Stimulated activated naive CD8-positive, alpha-beta T cell treated with anti-CD3 and anti-CD28 coated beads, Interleukin-15, amount 100 ng/mL, for 72 hours (primary cell): Measurements from ENCODE around the gene RDH5.

ENCODE experiments used
- ATAC-seq: fragments of 150-1000 bp; cut with Tn5 transposase; 2 replicates; pipeline ENCODE4 v1.10.0; 2021; ENCODE audit warnings: mild to moderate bottlenecking, moderate library complexity
- DNase-seq, 2 donors: peaks; one replicate each; pipeline ENCODE4 v3.0.0; 2021 to 2022
- H3K27ac Mint-ChIP-seq, 2 donors: one replicate each; pipeline ENCODE4 v1.8.0; 2022; ENCODE audit warnings: mild to moderate bottlenecking in 2 of 2, mixed read lengths in 2 of 2, moderate library complexity in 2 of 2
- H3K27me3 Mint-ChIP-seq: one replicate; pipeline ENCODE4 v1.8.0; 2022; ENCODE audit warnings: mixed read lengths
- H3K4me1 Mint-ChIP-seq: one replicate; pipeline ENCODE4 v1.8.0; 2022; ENCODE audit warnings: mild to moderate bottlenecking, mixed read lengths
- H3K4me3 Mint-ChIP-seq, 2 donors: one replicate each; pipeline ENCODE4 v1.8.0; 2022; ENCODE audit warnings: mild to moderate bottlenecking in 2 of 2, mixed read lengths in 2 of 2, moderate library complexity in 1 of 2
- H3K9me3 Mint-ChIP-seq, 2 donors: one replicate each; pipeline ENCODE4 v1.8.0; 2022; ENCODE audit warnings: mixed read lengths in 2 of 2

Gene RDH5

DNA sequence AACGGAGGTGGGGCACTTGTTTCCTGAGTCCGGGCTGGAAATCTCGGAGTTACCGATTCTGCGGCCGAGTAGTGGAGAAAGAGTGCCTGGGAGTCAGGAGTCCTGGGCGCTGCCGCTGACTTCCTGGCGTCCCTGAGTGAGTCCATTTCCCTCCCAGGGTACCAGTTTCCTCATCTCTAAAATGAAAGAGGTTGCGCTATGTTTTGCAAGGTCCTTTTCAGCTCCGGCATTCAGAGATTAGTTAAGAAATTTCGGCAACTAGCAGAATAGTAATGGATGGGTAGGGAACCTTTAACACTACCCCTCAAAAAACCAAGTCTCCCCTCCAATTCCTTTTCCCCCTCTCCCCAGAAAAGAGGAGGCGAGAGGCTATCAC is 3.6 kb upstream of the RDH5 start:
- no peak for ATAC-seq

DNA sequence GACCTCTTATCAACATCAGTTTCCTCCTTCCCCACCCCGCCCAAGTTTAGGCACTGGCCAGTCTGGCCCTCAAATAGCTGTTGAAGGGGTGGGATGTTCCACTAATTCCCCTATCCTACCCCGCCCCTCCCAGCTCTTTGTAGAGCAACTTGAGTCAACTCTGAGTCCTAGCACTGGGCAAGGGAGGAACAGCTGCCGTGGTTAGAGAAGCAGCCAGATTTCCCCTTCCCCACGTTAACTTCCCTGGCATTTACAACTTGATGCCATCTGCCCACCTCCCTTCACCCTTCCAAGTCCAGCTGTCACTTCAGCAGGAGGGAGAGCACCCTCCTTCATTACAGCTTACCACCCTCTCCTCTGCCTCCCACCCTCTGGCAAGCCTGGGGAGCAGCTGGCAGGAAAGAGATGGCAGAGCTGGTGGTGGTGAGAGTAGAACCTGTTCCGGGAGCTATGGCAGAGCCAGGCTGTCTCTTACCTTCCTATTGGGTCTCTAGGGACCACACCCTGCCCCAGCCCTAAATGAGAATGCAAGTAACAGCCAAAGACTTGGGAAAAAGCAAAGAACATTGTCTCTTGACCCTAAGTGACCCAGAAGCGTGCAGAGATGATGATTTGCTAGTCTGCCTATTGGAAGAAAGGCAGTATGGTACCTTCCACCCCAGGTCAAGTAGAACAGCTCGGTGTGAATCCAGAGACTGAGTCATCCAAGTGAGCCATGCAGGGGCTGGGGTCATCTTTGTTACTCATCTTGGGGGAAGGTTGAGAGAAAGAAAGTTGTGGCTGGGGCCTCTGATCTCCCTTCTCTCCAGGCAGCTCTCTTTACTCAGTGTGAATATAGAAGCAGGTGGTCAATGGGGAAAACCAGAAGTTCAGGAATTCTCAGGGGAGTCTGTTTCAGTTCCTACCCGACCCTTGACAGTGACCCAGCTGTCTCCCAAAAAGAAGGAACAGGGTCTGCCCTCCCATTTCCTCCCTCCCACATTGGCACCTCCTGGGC is 2.9 kb upstream of the RDH5 start:
- no peaks in the 10 kb centered on the region for H3K27me3 Mint-ChIP-seq
- DNase-seq: no peak
- H3K27ac Mint-ChIP-seq: peak overlapping the region in 1 of 2 donors; percentile 92
- ATAC-seq: peak; percentile 45
- H3K9me3 Mint-ChIP-seq: no peaks in the 10 kb centered on the region
- peak overlapping the region; percentile 95 to 97 for H3K4me3 Mint-ChIP-seq
- peaks cover 36% of the 10 kb centered on the region for H3K4me1 Mint-ChIP-seq

More for the DNA sequence above, 3.6 kb upstream of the RDH5 start:
- Mint-ChIP-seq H3K4me3 (peak overlapping the region; percentile 95 to 97), H3K27ac (peak overlapping the region; percentile 92 to 100), H3K9me3 (no peaks in the 10 kb centered on the region), H3K27me3 (no peaks in the 10 kb centered on the region), H3K4me1 (peaks cover 36% of the 10 kb centered on the region)
- no peak for DNase-seq

DNA sequence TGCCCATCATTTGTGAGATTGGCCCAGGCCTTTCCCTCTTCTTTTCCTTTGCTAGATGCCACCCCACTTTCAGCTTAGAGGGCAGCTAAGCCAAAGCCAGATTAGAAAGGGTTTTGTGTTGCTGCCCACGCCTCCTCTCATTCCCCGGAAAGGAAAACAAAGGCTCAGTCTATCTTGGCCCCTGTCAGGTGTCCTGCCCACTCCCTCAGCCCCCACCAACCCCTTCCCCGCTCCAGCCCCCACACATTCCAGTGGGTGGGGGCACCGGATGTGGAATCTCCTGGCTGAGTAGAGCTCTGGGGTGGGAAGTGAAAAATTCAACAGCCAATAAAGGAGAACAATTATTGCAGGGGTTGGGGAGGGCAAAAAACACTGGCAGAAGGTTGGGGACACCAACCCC is 2.2 kb upstream of the RDH5 start:
- no peak for ATAC-seq
- no peaks in the 10 kb centered on the region for H3K9me3 Mint-ChIP-seq
- no peaks in the 10 kb centered on the region for H3K27me3 Mint-ChIP-seq
- H3K4me1 Mint-ChIP-seq: peaks cover 36% of the 10 kb centered on the region
- H3K4me3 Mint-ChIP-seq: peak overlapping the region in 1 of 2 donors; percentile 97
- no peak overlapping the region for H3K27ac Mint-ChIP-seq
- no peak for DNase-seq

DNA sequence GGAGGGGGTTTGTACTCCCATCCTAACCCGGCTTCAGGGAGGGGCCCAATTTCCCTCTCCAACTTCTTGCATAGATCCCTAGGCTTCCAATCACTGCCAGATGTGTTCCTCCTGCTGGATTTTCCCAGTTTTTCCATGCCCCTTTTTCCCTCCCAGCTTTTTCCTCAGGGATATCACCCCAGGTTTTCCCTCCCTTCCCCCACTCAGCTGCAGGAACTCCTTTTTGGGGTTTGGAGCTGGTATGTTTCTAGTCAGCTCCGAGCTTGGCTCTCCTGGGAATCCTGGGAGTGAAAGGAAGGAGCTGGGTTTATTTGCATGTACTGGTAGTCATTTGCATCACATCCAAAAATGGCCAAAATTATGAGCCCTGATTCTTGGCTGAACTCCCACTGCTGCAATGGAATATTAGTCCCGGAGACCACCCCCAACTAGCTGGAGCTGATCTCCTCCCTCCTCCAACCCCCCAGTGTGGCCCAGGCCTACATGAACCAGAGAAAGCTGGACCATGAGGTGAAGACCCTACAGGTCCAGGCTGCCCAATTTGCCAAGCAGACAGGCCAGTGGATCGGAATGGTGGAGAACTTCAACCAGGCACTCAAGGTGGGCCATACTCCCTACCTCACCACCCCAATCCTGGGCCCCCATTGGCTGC is 1.4 kb upstream of the RDH5 start:
- Mint-ChIP-seq H3K27ac (no peak overlapping the region), H3K27me3 (no peaks in the 10 kb centered on the region), H3K4me1 (peaks cover 36% of the 10 kb centered on the region), H3K9me3 (no peaks in the 10 kb centered on the region), H3K4me3 (no peak overlapping the region)
- no peak for ATAC-seq
- no peak for DNase-seq

DNA sequence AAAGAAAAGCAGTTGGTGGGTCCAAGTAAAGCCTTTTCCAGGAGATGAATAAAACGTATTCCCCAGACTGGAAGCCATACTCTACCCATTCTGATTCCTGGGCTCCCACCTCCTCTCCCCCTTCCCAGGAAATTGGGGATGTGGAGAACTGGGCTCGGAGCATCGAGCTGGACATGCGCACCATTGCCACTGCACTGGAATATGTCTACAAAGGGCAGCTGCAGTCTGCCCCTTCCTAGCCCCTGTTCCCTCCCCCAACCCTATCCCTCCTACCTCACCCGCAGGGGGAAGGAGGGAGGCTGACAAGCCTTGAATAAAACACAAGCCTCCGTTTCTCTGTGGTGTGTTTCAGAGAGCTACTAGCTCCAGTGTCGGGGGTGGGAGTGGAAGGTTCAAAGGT is 822 bp upstream of the RDH5 start:
- no peak overlapping the region for H3K27ac Mint-ChIP-seq

DNA sequence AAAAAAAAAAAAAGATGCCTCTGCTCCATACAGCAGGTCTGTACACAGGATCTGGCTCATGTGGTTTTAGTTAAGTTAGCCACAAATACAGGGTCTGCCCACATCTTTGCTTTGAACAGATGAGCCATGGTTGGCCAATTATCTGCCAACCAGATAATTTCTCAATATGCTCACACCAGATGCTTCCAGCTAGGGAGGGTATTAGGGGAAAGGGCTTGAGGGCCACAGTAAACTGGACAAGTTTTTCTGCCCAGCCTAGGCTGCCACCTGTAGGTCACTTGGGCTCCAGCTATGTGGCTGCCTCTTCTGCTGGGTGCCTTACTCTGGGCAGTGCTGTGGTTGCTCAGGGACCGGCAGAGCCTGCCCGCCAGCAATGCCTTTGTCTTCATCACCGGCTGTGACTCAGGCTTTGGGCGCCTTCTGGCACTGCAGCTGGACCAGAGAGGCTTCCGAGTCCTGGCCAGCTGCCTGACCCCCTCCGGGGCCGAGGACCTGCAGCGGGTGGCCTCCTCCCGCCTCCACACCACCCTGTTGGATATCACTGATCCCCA is 776 bp downstream of the RDH5 start:
- no peaks in the 10 kb centered on the region for H3K27me3 Mint-ChIP-seq
- no peak overlapping the region for H3K27ac Mint-ChIP-seq
- H3K4me3 Mint-ChIP-seq: no peak overlapping the region
- H3K4me1 Mint-ChIP-seq: peaks cover 45% of the 10 kb centered on the region
- no peaks in the 10 kb centered on the region for H3K9me3 Mint-ChIP-seq
- DNase-seq: no peak
- ATAC-seq: no peak

More for the DNA sequence above, 822 bp upstream of the RDH5 start:
- no peak for DNase-seq
- Mint-ChIP-seq H3K9me3 (no peaks in the 10 kb centered on the region), H3K4me1 (peaks cover 38% of the 10 kb centered on the region), H3K27me3 (no peaks in the 10 kb centered on the region), H3K4me3 (no peak overlapping the region)
- ATAC-seq: no peak

DNA sequence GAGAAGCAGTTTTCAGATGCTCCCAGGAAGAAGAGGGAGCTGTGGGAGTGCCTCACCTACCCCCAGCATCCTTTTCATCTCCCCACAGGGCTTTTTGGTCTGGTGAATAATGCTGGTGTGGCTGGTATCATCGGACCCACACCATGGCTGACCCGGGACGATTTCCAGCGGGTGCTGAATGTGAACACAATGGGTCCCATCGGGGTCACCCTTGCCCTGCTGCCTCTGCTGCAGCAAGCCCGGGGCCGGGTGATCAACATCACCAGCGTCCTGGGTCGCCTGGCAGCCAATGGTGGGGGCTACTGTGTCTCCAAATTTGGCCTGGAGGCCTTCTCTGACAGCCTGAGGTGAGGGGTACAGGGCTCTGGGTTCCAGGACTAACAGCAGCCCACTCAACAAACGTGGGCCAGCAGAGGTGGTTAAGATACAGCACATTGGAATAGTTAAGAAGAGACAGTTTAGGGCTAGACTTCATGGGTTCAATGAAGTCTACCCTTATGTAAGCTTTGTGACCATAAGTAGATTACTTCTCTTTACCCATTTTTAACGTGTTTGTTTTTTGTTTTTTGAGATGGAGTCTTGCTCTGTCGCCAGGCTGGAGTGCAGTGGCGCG is 1.5 kb downstream of the RDH5 start:
- DNase-seq: no peak
- Mint-ChIP-seq H3K27ac (no peak overlapping the region), H3K4me3 (no peak overlapping the region), H3K9me3 (no peaks in the 10 kb centered on the region), H3K4me1 (peaks cover 50% of the 10 kb centered on the region), H3K27me3 (no peaks in the 10 kb centered on the region)
- no peak for ATAC-seq

DNA sequence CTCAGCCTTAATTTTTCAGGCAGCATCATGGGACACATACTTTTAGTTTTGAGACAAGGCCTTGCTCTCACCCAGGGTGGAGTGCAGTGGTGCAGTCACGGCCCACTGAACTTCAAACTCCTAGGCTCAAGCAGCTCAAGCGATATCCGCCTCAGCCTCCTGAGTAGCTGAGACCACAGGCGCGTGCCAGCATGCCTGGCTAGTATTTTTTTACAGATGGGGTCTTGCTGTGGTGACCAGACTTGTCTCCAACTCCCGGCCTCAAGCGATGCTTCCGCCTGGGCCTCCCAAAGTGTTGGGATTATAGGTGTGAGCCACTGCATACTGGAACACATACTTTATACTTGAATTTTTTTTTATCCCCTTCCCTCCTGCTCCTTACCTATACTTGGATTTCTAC is 2.8 kb downstream of the RDH5 start:
- H3K4me1 Mint-ChIP-seq: peaks cover 50% of the 10 kb centered on the region
- no peak overlapping the region for H3K4me3 Mint-ChIP-seq
- H3K27me3 Mint-ChIP-seq: no peaks in the 10 kb centered on the region
- H3K27ac Mint-ChIP-seq: peak overlapping the region in 1 of 2 donors; percentile 71
- ATAC-seq: no peak
- no peak for DNase-seq
- no peaks in the 10 kb centered on the region for H3K9me3 Mint-ChIP-seq

DNA sequence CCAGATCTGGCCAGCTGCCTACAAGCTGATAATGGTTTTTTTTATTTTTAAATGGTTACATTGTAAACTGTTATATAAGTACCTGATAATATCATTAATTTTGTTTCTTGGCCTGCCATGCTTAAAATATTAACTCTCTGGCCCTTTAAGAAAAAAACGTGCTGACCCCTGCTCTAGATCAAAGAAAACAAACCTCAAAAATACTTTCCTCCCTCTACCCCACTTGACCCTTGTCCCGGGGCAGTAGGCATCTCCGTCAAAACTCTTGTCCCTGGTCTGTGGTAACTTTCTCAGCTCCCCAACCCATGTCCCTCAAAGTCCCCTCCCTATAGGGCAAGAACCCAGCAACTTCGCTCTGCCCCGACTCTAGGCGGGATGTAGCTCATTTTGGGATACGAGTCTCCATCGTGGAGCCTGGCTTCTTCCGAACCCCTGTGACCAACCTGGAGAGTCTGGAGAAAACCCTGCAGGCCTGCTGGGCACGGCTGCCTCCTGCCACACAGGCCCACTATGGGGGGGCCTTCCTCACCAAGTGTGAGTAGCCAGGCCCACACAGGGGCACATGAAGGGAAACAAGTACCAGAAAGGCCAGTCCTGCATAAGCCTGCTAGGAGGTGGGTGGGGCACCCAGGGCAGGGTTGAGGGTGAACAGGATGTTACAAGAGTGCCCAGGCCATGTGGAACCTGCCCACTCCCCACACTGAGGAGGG is 3.5 kb downstream of the RDH5 start:
- Mint-ChIP-seq H3K9me3 (no peaks in the 10 kb centered on the region), H3K27ac (peak overlapping the region in 1 of 2 donors; percentile 74), H3K4me3 (no peak overlapping the region), H3K27me3 (no peaks in the 10 kb centered on the region), H3K4me1 (peaks cover 45% of the 10 kb centered on the region)
- DNase-seq (no peak), ATAC-seq (no peak)

DNA sequence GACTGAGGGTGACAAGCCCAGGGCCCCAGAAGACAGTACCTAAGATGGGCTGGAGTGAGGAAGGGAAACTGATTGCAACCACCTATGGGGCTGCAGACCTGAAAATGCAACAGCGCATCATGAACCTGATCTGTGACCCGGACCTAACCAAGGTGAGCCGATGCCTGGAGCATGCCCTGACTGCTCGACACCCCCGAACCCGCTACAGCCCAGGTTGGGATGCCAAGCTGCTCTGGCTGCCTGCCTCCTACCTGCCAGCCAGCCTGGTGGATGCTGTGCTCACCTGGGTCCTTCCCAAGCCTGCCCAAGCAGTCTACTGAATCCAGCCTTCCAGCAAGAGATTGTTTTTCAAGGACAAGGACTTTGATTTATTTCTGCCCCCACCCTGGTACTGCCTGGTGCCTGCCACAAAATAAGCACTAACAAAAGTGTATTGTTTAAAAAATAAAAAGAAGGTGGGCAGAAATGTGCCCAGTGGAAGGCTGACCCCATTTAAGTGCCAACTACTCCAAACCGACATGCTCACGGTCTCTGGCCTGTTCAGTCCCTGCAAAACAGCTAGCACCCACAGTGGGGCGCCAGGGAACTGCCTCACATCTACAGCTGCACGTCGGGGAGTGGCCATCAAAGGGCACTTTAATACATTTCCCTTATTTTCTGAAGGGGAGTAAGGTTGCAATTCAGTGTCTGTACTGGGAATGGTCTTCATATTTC is 4.2 kb downstream of the RDH5 start:
- H3K9me3 Mint-ChIP-seq: no peaks in the 10 kb centered on the region
- DNase-seq: peak; percentile 63 to 75
- no peak overlapping the region for H3K4me3 Mint-ChIP-seq
- ATAC-seq: peak; percentile 54
- H3K27ac Mint-ChIP-seq: peak overlapping the region in 1 of 2 donors; percentile 2
- peaks cover 40% of the 10 kb centered on the region for H3K4me1 Mint-ChIP-seq
- no peaks in the 10 kb centered on the region for H3K27me3 Mint-ChIP-seq

DNA sequence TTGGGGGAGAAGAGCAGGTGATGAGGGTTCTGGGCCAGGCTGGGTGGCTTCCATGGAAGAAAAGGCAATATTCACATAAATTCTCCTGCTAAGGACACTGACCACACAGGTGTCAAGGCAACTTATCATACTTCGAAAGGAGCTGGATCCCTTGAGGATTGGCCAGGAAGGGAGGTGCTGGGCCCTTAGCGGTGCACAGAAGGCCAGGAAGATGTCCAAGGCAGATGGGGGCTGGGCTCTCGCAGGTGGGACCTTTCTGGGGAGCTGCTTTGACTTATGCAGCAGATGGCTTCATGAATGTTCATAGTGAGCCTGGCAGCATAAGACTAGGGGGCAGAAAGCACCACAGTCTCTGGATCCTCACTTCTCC is 4.7 kb downstream of the RDH5 start:
- H3K4me1 Mint-ChIP-seq: peaks cover 45% of the 10 kb centered on the region

DNA sequence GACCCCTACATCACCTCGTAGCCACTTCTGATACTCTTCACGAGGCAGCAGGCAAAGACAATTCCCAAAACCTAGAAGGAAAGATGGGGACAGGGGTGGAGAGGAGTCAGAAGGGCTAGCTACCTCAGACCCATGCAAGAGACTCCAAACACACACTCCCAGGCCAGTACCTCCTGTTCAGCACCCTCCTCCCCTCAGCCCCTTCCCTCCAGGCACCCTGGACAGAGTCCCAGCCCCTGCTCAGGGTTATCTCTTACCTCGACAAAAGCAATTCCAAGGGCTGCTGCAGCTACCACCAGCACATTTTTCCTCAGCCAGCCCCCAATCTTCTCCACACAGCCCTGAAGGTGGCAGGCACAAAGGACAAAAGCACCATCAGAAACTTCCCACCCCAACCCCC is 5.4 kb downstream of the RDH5 start:
- Mint-ChIP-seq H3K4me3 (no peak overlapping the region), H3K4me1 (peaks cover 51% of the 10 kb centered on the region)
- ATAC-seq: no peak

More for the DNA sequence above, 4.7 kb downstream of the RDH5 start:
- ATAC-seq: no peak
- Mint-ChIP-seq H3K27me3 (no peaks in the 10 kb centered on the region), H3K4me3 (no peak overlapping the region), H3K9me3 (no peaks in the 10 kb centered on the region), H3K27ac (peak overlapping the region in 1 of 2 donors; percentile 2)
- DNase-seq: no peak

DNA sequence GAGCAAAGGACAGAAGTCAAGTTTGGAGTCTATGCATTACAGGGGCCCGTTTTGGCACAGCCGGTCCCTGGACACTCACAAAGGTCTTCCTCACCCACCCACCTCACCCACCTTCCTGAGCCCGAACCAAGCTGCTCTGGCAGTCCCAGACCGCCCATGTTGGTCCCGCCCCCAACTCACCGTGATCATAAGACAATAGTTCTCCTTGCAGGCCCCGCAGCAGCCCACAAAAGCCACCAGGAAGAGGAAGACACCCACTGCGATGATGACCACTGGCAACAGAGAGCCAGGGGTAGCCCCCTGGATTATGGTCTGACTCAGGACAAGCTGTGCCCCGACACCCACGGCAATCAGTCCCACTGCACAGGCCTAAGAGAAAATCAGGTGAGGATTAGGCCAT is 6.8 kb downstream of the RDH5 start:
- ATAC-seq: no peak
- no peaks in the 10 kb centered on the region for H3K9me3 Mint-ChIP-seq
- H3K27me3 Mint-ChIP-seq: no peaks in the 10 kb centered on the region
- H3K27ac Mint-ChIP-seq: peak overlapping the region in 1 of 2 donors; percentile 7
- peaks cover 56% of the 10 kb centered on the region for H3K4me1 Mint-ChIP-seq
- no peak for DNase-seq
- H3K4me3 Mint-ChIP-seq: peak overlapping the region; percentile 84 to 89

More for the DNA sequence above, 5.4 kb downstream of the RDH5 start:
- Mint-ChIP-seq H3K27ac (no peak overlapping the region), H3K9me3 (no peaks in the 10 kb centered on the region), H3K27me3 (no peaks in the 10 kb centered on the region)
- no peak for DNase-seq

DNA sequence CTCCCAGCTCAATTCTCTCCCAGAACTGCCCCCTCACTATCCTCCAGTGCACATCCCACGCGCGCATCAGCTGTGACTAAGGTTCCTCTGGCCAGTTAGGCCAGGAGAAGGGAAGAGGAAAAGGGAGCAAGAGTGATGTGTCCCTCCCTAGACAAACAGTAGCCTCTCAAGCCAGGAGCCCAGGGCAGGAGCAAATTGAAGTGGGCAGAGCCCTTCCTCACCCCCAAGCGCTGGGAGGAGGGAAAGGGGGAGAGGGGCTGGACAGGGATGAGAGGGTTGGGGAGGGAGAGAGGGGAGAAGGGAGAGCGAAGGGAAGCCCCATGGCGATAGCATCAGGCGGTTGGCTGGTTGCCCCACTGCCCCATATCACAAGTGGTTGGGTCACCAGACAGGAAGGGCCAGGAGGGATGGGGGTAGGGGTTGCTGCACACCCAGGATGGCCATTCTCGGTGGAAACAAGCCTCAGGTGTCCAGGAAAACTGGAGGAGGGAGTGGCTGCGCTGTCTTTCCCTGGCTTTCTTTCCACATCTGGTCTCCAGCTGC is 7.5 kb downstream of the RDH5 start:
- ATAC-seq (no peak), DNase-seq (no peak)
- Mint-ChIP-seq H3K4me3 (peak overlapping the region; percentile 84 to 89), H3K27ac (peak overlapping the region; percentile 7 to 85), H3K9me3 (no peaks in the 10 kb centered on the region), H3K27me3 (no peaks in the 10 kb centered on the region), H3K4me1 (peaks cover 64% of the 10 kb centered on the region)
